Left ventricle myocardium inferior (tissue), 1 donor: Measurements from ENCODE around the gene PDE1C. TPM values are rescaled to one million over a fixed set of nuclear protein-coding genes. Genes with fewer than 3 reads are reported as not detected.

Experiments used
- DNase-seq: peaks from one replicate; pipeline ENCODE4 v3.0.0-alpha.2; 2020
- H3K27ac ChIP-seq: fragments of 200-600 bp; replicated peaks from 2 replicates; pipeline ENCODE4 v1.8.0; 2021
- H3K27me3 ChIP-seq: fragments of 200-600 bp; 2 replicates; pipeline ENCODE4 v1.8.0; 2021; ENCODE audit warnings: low read depth
- H3K36me3 ChIP-seq: fragments of 200-600 bp; 2 replicates; pipeline ENCODE4 v1.8.0; 2021
- H3K4me1 ChIP-seq: fragments of 200-600 bp; 2 replicates; pipeline ENCODE4 v1.8.0; 2021
- H3K4me3 ChIP-seq: fragments of 200-600 bp; 2 replicates; pipeline ENCODE4 v1.8.0; 2021; ENCODE audit warnings: mild to moderate bottlenecking, moderate library complexity
- H3K9me3 ChIP-seq: fragments of 200-600 bp; replicated peaks from 2 replicates; pipeline ENCODE4 v1.8.0; 2021
- CTCF ChIP-seq: fragments of 200-600 bp; IDR thresholded peaks from 2 replicates; pipeline ENCODE4 v1.8.0; 2021; ENCODE audit warnings: antibody characterized with exemption, mild to moderate bottlenecking, borderline replicate concordance
- intact Hi-C: fragments of 100-400 bp; cut with micrococcal nuclease; formaldehyde crosslinking; loops from one replicate; pipeline ENCODE4 v1.11.0; 2022
- total RNA-seq: library from RNA; stranded (reverse); fragmentation: NEBNext Ultra II Directional; extraction: Animal tissue kit (Norgen Biotek cat#: 25700); gene quantifications from one replicate; pipeline ENCODE4 v1.2.1, GENCODE V29; 2021
- donor health status: DM: no; HTN: yes; CAD: no; lungs with severe emphysema.

PDE1C gene
- total RNA-seq, 1 donor from 2014 or later = 207 TPM

- Histone ChIP-seq H3K9me3 (peaks cover 14% of the 10 kb centered on the region), H3K27me3 (no peaks in the 10 kb centered on the region), H3K36me3 (peaks cover 7% of the 10 kb centered on the region), H3K27ac (peak overlapping the region; percentile 31), H3K4me1 (peaks cover 84% of the 10 kb centered on the region), H3K4me3 (no peak overlapping the region)
- TF ChIP-seq CTCF = no peak
- intact Hi-C loops = no loop called here
- no peak for DNase-seq
Measured at GRCh38 chr7:31997423-31997822, 72.8 kb downstream of the PDE1C start.

GRCh38 chr7:31995134-31995533 lies 75.1 kb downstream of the PDE1C start:
- Histone ChIP-seq H3K27me3 (no peaks in the 10 kb centered on the region), H3K9me3 (no peaks in the 10 kb centered on the region), H3K4me3 (no peak overlapping the region), H3K27ac (no peak overlapping the region), H3K4me1 (peaks cover 90% of the 10 kb centered on the region), H3K36me3 (no peaks in the 10 kb centered on the region)
- no peak for DNase-seq
- TF ChIP-seq CTCF = no peak
- intact Hi-C loops = no loop called here

- Histone ChIP-seq H3K4me1 (peaks cover 93% of the 10 kb centered on the region), H3K27me3 (no peaks in the 10 kb centered on the region), H3K4me3 (no peak overlapping the region), H3K9me3 (no peaks in the 10 kb centered on the region), H3K36me3 (no peaks in the 10 kb centered on the region), H3K27ac (no peak overlapping the region)
- no peak for DNase-seq
- intact Hi-C loops = no loop called here
- TF ChIP-seq CTCF = no peak
Measured at GRCh38 chr7:31991846-31992245, 78.4 kb downstream of the PDE1C start.

GRCh38 chr7:31991406-31991805 lies 78.8 kb downstream of the PDE1C start:
- intact Hi-C loops = no loop called here
- no peak overlapping the region for H3K4me3 ChIP-seq
- no peaks in the 10 kb centered on the region for H3K9me3 ChIP-seq
- H3K4me1 ChIP-seq = peaks cover 88% of the 10 kb centered on the region
- no peaks in the 10 kb centered on the region for H3K27me3 ChIP-seq
- no peaks in the 10 kb centered on the region for H3K36me3 ChIP-seq
- H3K27ac ChIP-seq = no peak overlapping the region
- no peak for DNase-seq
- no peak for TF ChIP-seq CTCF

- no peak for TF ChIP-seq CTCF
- H3K27ac ChIP-seq = no peak overlapping the region
- no peak for DNase-seq
- H3K4me3 ChIP-seq = no peak overlapping the region
- H3K27me3 ChIP-seq = no peaks in the 10 kb centered on the region
- H3K9me3 ChIP-seq = peaks cover 6% of the 10 kb centered on the region
- no peaks in the 10 kb centered on the region for H3K36me3 ChIP-seq
- intact Hi-C loops = no loop called here
- H3K4me1 ChIP-seq = peaks cover 79% of the 10 kb centered on the region
Measured at GRCh38 chr7:31986878-31987518, 83.2 kb downstream of the PDE1C start.

GRCh38 chr7:31982962-31983361 lies 87.2 kb downstream of the PDE1C start:
- no peak for TF ChIP-seq CTCF
- intact Hi-C loops = no loop called here
- no peak for DNase-seq
- no peaks in the 10 kb centered on the region for H3K27me3 ChIP-seq
- no peak overlapping the region for H3K4me3 ChIP-seq
- H3K27ac ChIP-seq = peak overlapping the region; percentile 85
- H3K9me3 ChIP-seq = peaks cover 6% of the 10 kb centered on the region
- H3K36me3 ChIP-seq = peaks cover 6% of the 10 kb centered on the region
- H3K4me1 ChIP-seq = peaks cover 75% of the 10 kb centered on the region
